ENCODE data around the gene NFIB. TPM values are rescaled to one million over a fixed set of nuclear protein-coding genes. Genes with fewer than 3 reads are reported as not detected.

NFIB gene
- total and polyA plus RNA-seq, 8 donors: 8.9 to 65.0 (median 45.7) TPM

- H3K4me1 ChIP-seq: peaks cover 17 to 44% (median 36%) of the 10 kb centered on the region in 3 donors
- no peaks in the 10 kb centered on the region for H3K36me3 ChIP-seq
- no peak overlapping the region for H3K27ac ChIP-seq
- no peak for TF ChIP-seq CTCF (IDR thresholded peaks at IDR 0.05)
- 77 to 78% methylated on average over 3 of the region's 3 CpGs for WGBS, 2 donors
- no peak for DNase-seq
- FAIRE-seq: no peak
- no peaks in the 10 kb centered on the region for H3K9me3 ChIP-seq
- H3K4me3 ChIP-seq: no peak overlapping the region
- intact Hi-C loops (cut with DNase I): no loop called here
- no peaks in the 10 kb centered on the region for H3K27me3 ChIP-seq
- peak in 3 of 4 donors; percentile 30 to 55 (median 54) for ATAC-seq
These were observed 75.9 kb downstream of the NFIB start for GRCh38 chr9:14238079-14238478.

- H3K36me3 ChIP-seq: no peaks in the 10 kb centered on the region
- no peak for DNase-seq
- no peaks in the 10 kb centered on the region for H3K27me3 ChIP-seq
- no peak overlapping the region for H3K27ac ChIP-seq
- intact Hi-C loops (cut with DNase I): no loop called here
- peak in 2 of 4 donors; percentile 9 to 21 for ATAC-seq
- peaks cover 14 to 30% (median 28%) of the 10 kb centered on the region in 3 donors for H3K4me1 ChIP-seq
- no peaks in the 10 kb centered on the region for H3K9me3 ChIP-seq
- WGBS, 2 donors: 35 to 50% methylated on average over 1 of the region's 1 CpG
- no peak for TF ChIP-seq CTCF (IDR thresholded peaks at IDR 0.05)
- FAIRE-seq: no peak
- H3K4me3 ChIP-seq: no peak overlapping the region
These were observed 77.3 kb downstream of the NFIB start for GRCh38 chr9:14236591-14236990.

- intact Hi-C loops (cut with DNase I): no loop called here
- 91 to 92% methylated on average over 8 of the region's 8 CpGs for WGBS, 2 donors
- FAIRE-seq: no peak
- H3K9me3 ChIP-seq: no peaks in the 10 kb centered on the region
- no peak for ATAC-seq
- H3K27ac ChIP-seq: no peak overlapping the region
- H3K36me3 ChIP-seq: no peaks in the 10 kb centered on the region
- TF ChIP-seq CTCF (IDR thresholded peaks at IDR 0.05): no peak
- no peak for DNase-seq
- peaks cover 5 to 18% (median 12%) of the 10 kb centered on the region in 3 donors for H3K4me1 ChIP-seq
- H3K27me3 ChIP-seq: no peaks in the 10 kb centered on the region
- H3K4me3 ChIP-seq: no peak overlapping the region
These were observed 81.8 kb downstream of the NFIB start for GRCh38 chr9:14232111-14232510.

GRCh38 chr9:14231196-14231990, 82.5 kb downstream of the NFIB start:
- intact Hi-C loops (cut with DNase I): no loop called here
- H3K9me3 ChIP-seq: no peaks in the 10 kb centered on the region
- no peak for FAIRE-seq
- peaks cover 5 to 10% (median 7%) of the 10 kb centered on the region in 3 donors for H3K4me1 ChIP-seq
- DNase-seq: no peak
- 51 to 63% methylated on average over 5 of the region's 5 CpGs for WGBS, 2 donors
- TF ChIP-seq CTCF (IDR thresholded peaks at IDR 0.05): no peak
- H3K4me3 ChIP-seq: no peak overlapping the region
- H3K27ac ChIP-seq: no peak overlapping the region
- H3K36me3 ChIP-seq: no peaks in the 10 kb centered on the region
- no peak for ATAC-seq
- H3K27me3 ChIP-seq: no peaks in the 10 kb centered on the region

- FAIRE-seq: no peak
- Histone ChIP-seq H3K27me3 (no peaks in the 10 kb centered on the region), H3K27ac (no peak overlapping the region)
These were observed 85.3 kb downstream of the NFIB start for GRCh38 chr9:14228602-14229001.

More at GRCh38 chr9:14228602-14229001, 85.3 kb downstream of the NFIB start:
- no peak for TF ChIP-seq CTCF (IDR thresholded peaks at IDR 0.05)
- no peak overlapping the region for H3K4me3 ChIP-seq
- no peaks in the 10 kb centered on the region for H3K36me3 ChIP-seq
- 99 to 100% methylated on average over 1 of the region's 1 CpG for WGBS, 2 donors
- no peaks in the 10 kb centered on the region for H3K9me3 ChIP-seq
- peaks cover 0 to 4% (median 0%) of the 10 kb centered on the region in 3 donors for H3K4me1 ChIP-seq
- intact Hi-C loops (cut with DNase I): no loop called here
- DNase-seq: no peak
- ATAC-seq: no peak

Data from pancreas (tissue), 10 donors.